BJ (cell line): Measurements from ENCODE around the gene PI4K2A. TPM values are rescaled to one million over a fixed set of nuclear protein-coding genes. Genes with fewer than 3 reads are reported as not detected.

Experiments
- CTCF ChIA-PET: fragments of 350-600 bp; formaldehyde crosslinking; extraction: SDS; loops from one replicate; lab custom pipeline; 2021; ENCODE audit warnings: antibody characterized with exemption, inconsistent platforms; lab: Yijun Ruan, JAX
- POLR2A ChIA-PET: fragments of 300-600 bp; sonication (Branson Sonifier 250); formaldehyde crosslinking; extraction: SDS; loops from one replicate; lab custom pipeline; 2021; ENCODE audit warnings: antibody characterized with exemption; lab: Charles Lee
- DNase-seq: peaks from one replicate; pipeline ENCODE4 v3.0.0-alpha.2; 2011; ENCODE audit warnings: low read depth
- H3K27me3 ChIP-seq: 2 replicates; pipeline ENCODE4 v1.6.0; 2011; ENCODE audit warnings: low read length; ENCODE audit not compliant: control insufficient read depth, insufficient read depth
- H3K36me3 ChIP-seq: 2 replicates; pipeline ENCODE4 v1.5.1; 2011; ENCODE audit warnings: low read length; ENCODE audit not compliant: control insufficient read depth, insufficient read depth
- H3K4me3 ChIP-seq: 2 replicates; pipeline ENCODE4 v1.5.1; 2011; ENCODE audit warnings: low read depth, mild to moderate bottlenecking, control low read depth, low read length
- polyA plus RNA-seq: library from polyadenylated mRNA; depleted of rRNA; stranded (reverse); fragments of >200 nt; gene quantifications from 2 replicates; pipeline ENCODE4 v1.2.3, GENCODE V29; 2011
- TF ChIP-seq, protein P1 (sequence below): IDR thresholded peaks from 2 replicates; pipeline ENCODE4 v1.5.1; 2011; ENCODE audit warnings: low read depth, mild to moderate bottlenecking, control low read depth, inconsistent platforms, low read length, moderate library complexity; ENCODE audit not compliant: insufficient read depth

Gene PI4K2A
- polyA plus RNA-seq, 1 experiment: 34.6 TPM

DNA sequence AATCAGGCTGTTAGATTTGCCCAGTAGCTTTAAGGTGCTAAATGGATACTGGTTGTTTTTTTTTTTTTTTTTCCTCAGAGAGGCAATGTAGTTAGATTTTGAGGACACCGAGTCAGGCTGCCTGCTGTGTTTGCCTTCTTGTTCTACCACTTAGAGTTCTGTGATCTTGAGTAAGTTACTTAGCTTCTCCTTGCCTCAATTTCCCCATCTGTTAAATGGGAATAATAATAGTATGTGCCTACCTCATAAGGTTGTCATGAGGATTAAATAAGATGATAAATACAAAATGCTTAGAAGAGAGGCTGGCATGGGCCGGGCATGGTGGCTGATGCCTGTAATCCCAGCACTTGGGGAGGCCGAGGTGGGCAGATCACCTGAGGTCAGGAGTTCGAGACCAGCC, 21.7 kb upstream of the PI4K2A start:
- DNase-seq: no peak
- no peak overlapping the region for H3K4me3 ChIP-seq
- TF ChIP-seq, protein P1, sequence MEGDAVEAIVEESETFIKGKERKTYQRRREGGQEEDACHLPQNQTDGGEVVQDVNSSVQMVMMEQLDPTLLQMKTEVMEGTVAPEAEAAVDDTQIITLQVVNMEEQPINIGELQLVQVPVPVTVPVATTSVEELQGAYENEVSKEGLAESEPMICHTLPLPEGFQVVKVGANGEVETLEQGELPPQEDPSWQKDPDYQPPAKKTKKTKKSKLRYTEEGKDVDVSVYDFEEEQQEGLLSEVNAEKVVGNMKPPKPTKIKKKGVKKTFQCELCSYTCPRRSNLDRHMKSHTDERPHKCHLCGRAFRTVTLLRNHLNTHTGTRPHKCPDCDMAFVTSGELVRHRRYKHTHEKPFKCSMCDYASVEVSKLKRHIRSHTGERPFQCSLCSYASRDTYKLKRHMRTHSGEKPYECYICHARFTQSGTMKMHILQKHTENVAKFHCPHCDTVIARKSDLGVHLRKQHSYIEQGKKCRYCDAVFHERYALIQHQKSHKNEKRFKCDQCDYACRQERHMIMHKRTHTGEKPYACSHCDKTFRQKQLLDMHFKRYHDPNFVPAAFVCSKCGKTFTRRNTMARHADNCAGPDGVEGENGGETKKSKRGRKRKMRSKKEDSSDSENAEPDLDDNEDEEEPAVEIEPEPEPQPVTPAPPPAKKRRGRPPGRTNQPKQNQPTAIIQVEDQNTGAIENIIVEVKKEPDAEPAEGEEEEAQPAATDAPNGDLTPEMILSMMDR: no peak
- POLR2A ChIA-PET: no interaction called here
- peaks cover 3% of the 10 kb centered on the region for H3K36me3 ChIP-seq
- H3K27me3 ChIP-seq: no peaks in the 10 kb centered on the region
- CTCF ChIA-PET: interaction anchor here (12.6 kb wide), 1 partner anchor 47 kb away, joined by 179 read pairs; the partner anchor contains the start of gene ANKRD2

DNA sequence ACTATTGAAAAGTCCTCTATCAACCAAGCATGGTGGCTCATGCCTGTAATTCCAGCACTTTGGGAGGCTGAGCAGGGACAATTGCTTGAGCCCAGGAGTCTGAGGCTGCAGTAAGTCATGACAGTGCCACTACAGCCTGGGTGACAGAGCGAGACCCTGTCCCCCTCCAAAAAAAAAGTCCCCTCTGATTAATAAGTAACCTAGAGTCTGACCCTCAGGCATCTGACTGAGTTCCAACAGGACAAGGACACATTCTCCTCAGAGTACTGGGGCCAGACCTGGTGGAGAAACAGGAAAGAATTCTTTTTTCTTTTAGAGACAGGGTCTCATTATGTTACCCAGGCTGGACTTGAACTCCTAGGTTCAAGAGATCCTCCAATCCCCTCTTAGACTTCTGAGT, 17.2 kb upstream of the PI4K2A start:
- TF ChIP-seq, protein P1: no peak
- Histone ChIP-seq H3K27me3 (no peaks in the 10 kb centered on the region), H3K36me3 (no peaks in the 10 kb centered on the region), H3K4me3 (no peak overlapping the region)
- DNase-seq: no peak
- CTCF ChIA-PET: interaction anchor here (0.9 to 3.7 kb wide), 3 partner anchors 10 to 69 kb away, joined by 3 to 16 read pairs (median 3); partner anchors contain the start of gene ANKRD2
- POLR2A ChIA-PET: interaction anchor here (0.7 kb wide), 1 partner anchor 92 kb away, joined by 15 read pairs; no protein-coding TSS in a partner anchor

DNA sequence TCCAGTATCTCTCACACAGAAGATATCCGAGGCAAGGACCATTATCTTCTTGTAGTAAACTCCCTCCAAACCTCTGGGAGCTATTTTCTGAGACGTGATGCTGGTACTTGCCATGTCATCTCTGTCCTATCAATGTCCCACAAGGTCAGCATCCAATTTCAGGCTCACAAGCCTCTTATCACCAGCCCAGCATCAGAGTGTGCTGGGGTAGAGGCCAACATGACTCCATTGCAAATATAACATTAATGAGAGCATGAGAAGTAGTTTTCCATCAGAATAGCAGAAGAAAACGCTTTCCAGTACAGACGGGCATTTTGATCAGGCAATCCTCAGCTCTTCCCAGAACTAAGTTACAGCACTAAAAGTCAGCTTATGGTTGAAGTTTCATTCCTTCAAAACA, 12.7 kb upstream of the PI4K2A start:
- Histone ChIP-seq H3K27me3 (no peaks in the 10 kb centered on the region), H3K36me3 (0 out of 2 replicates have a peak, but pooled peaks cover 1% of the 10 kb centered on the region), H3K4me3 (no peak overlapping the region)
- TF ChIP-seq, protein P1: no peak
- ChIA-PET POLR2A (no interaction called here), CTCF (interaction anchor here (1.1 to 1.3 kb wide), 2 partner anchors 11 to 15 kb away, joined by 4 to 6 read pairs; no protein-coding TSS in a partner anchor)
- no peak for DNase-seq

GRCh38 chr10:97628228-97628627, 12.2 kb upstream of the PI4K2A start:
- TF ChIP-seq, protein P1: no peak
- ChIA-PET POLR2A (no interaction called here), CTCF (no interaction called here)
- Histone ChIP-seq H3K36me3 (0 out of 2 replicates have a peak, but pooled peaks cover 1% of the 10 kb centered on the region), H3K27me3 (no peaks in the 10 kb centered on the region), H3K4me3 (no peak overlapping the region)
- no peak for DNase-seq

GRCh38 chr10:97629289-97629688, 11.2 kb upstream of the PI4K2A start:
- no peaks in the 10 kb centered on the region for H3K27me3 ChIP-seq
- H3K4me3 ChIP-seq: no peak overlapping the region
- CTCF ChIA-PET: no interaction called here
- 0 out of 2 replicates have a peak, but pooled peaks cover 1% of the 10 kb centered on the region for H3K36me3 ChIP-seq
- no peak for DNase-seq
- TF ChIP-seq, protein P1: no peak
- POLR2A ChIA-PET: no interaction called here
